ENCODE results near the gene WWTR1. TPM values are rescaled to one million over a fixed set of nuclear protein-coding genes. Genes with fewer than 3 reads are reported as not detected.

Gene WWTR1
- total and polyA plus RNA-seq, 2 of the 4 experiments (the other 2 are of a cell fraction): 38.9 to 65.3 TPM

DNA sequence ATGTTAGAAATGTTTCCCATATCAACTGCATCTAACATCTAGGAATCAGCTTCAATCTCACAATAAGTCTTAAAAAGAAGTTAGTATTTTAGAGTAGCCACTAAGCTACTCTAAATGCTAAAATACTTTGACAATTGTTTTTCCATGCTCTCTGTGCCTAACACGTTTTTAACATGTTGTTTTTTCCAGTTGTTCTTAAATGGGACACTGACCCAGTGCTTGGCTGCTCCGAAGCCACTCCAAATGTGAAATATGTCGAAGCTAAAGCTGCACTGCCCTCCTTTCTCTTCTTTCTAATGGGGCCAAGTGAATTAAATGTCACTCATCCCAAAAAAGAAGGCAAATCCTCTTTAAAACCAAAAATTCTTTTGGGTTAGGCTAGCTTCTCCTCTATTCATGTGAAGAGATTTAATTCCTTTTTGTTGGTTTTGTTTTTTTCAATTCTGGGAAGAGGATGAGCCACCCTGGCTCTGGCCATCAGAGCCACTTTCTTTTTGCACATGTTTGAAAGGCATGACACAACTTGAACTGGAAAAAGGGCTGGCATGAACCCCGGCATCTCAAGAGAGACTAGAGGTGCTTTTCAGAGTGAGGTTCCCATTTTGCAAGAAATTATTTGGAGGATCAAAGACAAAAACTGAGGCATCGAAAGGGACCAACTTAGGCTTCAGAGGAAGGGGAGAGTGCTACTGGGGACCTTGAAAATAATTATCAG, 73.7 kb downstream of the WWTR1 start:
- no peak overlapping the region for H3K4me2 ChIP-seq (ENCODE audit: low read depth, low read length)
- 100% methylated on average over 1 of the region's 5 CpGs; no CpG with 5 or more reads in 1 of the 2 experiments for WGBS, 2 experiments (ENCODE audit: extremely low coverage in 2 of 2, insufficient read length in 1 of 2)
- dilution Hi-C loops (cut with HindIII; ENCODE audit: low sequenced_read_pairs, unreplicated experiment): no loop called here

More for the DNA sequence above, 73.7 kb downstream of the WWTR1 start:
- H3K27me3 ChIP-seq (ENCODE audit: control insufficient read depth, insufficient read depth, low read length): no peaks in the 10 kb centered on the region
- no peaks in the 10 kb centered on the region for H3K36me3 ChIP-seq (ENCODE audit: control insufficient read depth, insufficient read depth, low read length)
- peaks cover 32 to 82% of the 10 kb centered on the region in 2 experiments for H3K79me1 ChIP-seq (ENCODE audit: low read depth in 1 of 2, low read length in 2 of 2)
- no peak overlapping the region for H2AK9ac ChIP-seq (replicated peaks; ENCODE audit: low read depth, low read length, poor library complexity)
- H3K27ac ChIP-seq (ENCODE audit: insufficient read depth, low read length): no peak overlapping the region
- H3K4ac ChIP-seq (ENCODE audit: low read depth, low read length): peak overlapping the region; percentile 6; the same call in 1 of the 2 replicates
- intact Hi-C loops (cut with micrococcal nuclease) (no loop called here), in situ Hi-C loops (cut with MboI; ENCODE audit: low sequenced_read_pairs) (no loop called here)
- H3K4me1 ChIP-seq (ENCODE audit: control insufficient read depth, insufficient read depth, low read length): peaks cover 24% of the 10 kb centered on the region
- ATAC-seq (ENCODE audit: low read depth) (no peak), DNase-seq (no peak)
- no peak overlapping the region for H2BK20ac ChIP-seq (ENCODE audit: low read depth, low read length)
- H3K9me3 ChIP-seq (ENCODE audit: control insufficient read depth, insufficient read depth, low read length): no peaks in the 10 kb centered on the region
- ChIA-PET CTCF (no interaction called here), POLR2A (ENCODE audit: unreplicated experiment) (no interaction called here)
- H4K5ac ChIP-seq (ENCODE audit: low read depth, low read length): no peak overlapping the region
- TF ChIP-seq MAFK (IDR thresholded peaks at IDR 0.05; ENCODE audit: low read depth, low read length) (no peak), NFE2L2 (IDR thresholded peaks at IDR 0.05; ENCODE audit: low read depth, low read length) (no peak), MXI1 (IDR thresholded peaks at IDR 0.05; ENCODE audit: borderline replicate concordance, low read depth, low read length) (no peak), FOS (IDR thresholded peaks at IDR 0.05; ENCODE audit: low read depth, low read length) (no peak)
- H2BK5ac ChIP-seq (ENCODE audit: low read depth, low read length, poor library complexity, severe bottlenecking): no peak overlapping the region
- no peak overlapping the region for H2AFZ ChIP-seq (replicated peaks; ENCODE audit: low read length, poor library complexity)
- H2AK5ac ChIP-seq (ENCODE audit: low read depth, low read length): peak overlapping the region; percentile 12; the same call in 1 of the 2 replicates
- H3K9me1 ChIP-seq (ENCODE audit: insufficient read depth, low read length): peaks cover 16% of the 10 kb centered on the region
- H4K8ac ChIP-seq (ENCODE audit: low read depth in 2 of 2, low read length in 2 of 2): no peak overlapping the region
- no peak overlapping the region for H3K56ac ChIP-seq (ENCODE audit: extremely low read depth, insufficient read depth, low read length)
- H3K9ac ChIP-seq (ENCODE audit: low read depth, low read length): no peak overlapping the region
- no peak overlapping the region for H2BK15ac ChIP-seq (ENCODE audit: low read depth, low read length)
- H3K14ac ChIP-seq (replicated peaks; ENCODE audit: low read depth, low read length): peak overlapping the region; percentile 32
- peaks cover 27% of the 10 kb centered on the region for H4K20me1 ChIP-seq (ENCODE audit: insufficient read depth, low read length)
- H3K23ac ChIP-seq (ENCODE audit: low read depth, low read length): peak overlapping the region; percentile 14; the same call in 1 of the 2 replicates
- no peak overlapping the region for H3K18ac ChIP-seq (ENCODE audit: low read depth, low read length)
- BruUV-seq (replicated peaks): no TSS peak
- H3K4me3 ChIP-seq (ENCODE audit: insufficient read depth, low read depth, low read length): no peak overlapping the region
- H4K91ac ChIP-seq (ENCODE audit: insufficient read depth, low read depth, low read length): no peak overlapping the region
- H2BK120ac ChIP-seq (ENCODE audit: low read depth, low read length): no peak overlapping the region

All from IMR-90 (cell line).